HepG2 (cell line): Measurements from ENCODE around the gene GDI1. TPM values are rescaled to one million over a fixed set of nuclear protein-coding genes. Genes with fewer than 3 reads are reported as not detected.
A peak's percentile ranks its signal among the peaks of the same experiment; 100 is the strongest.

Experiments used
- ATAC-seq: fragments of 200-7000 bp; cut with Tn5 transposase; 3 replicates; pipeline ENCODE4 v1.9.1; 2020; ENCODE audit warnings: mild to moderate bottlenecking, moderate library complexity
- BruUV-seq: library from RNA; stranded (reverse); fragments of 400-500 nt; replicated peaks from 2 replicates; lab custom pipeline; 2021; lab: Mats Ljungman, UMichigan
- CTCF ChIA-PET: fragments of 300-600 bp; formaldehyde crosslinking; extraction: SDS; loops from one replicate; lab custom pipeline; 2021; ENCODE audit warnings: low total read pairs, inconsistent platforms, low intra/inter-chr PET ratio; lab: Yijun Ruan, JAX
- POLR2A ChIA-PET: fragments of 350-600 bp; sonication (Branson Sonifier 250); formaldehyde crosslinking; loops from one replicate; lab custom pipeline; 2020; ENCODE audit warnings: antibody characterized with exemption, inconsistent platforms; lab: Yijun Ruan, JAX
- DNase-seq: peaks from one replicate; pipeline ENCODE4 v3.0.0-alpha.2; 2015; ENCODE audit warnings: low spot score
- FAIRE-seq: peaks from 3 replicates; lab custom pipeline; 2011; peaks lifted over from hg19 to GRCh38; lab: Jason Lieb, UNC
- H2AFZ ChIP-seq: one replicate; pipeline ENCODE4 v1.6.1; 2011; ENCODE audit warnings: low read length, inconsistent platforms
- H3K27ac ChIP-seq: fragments of 300-600 bp; 3 replicates; pipeline ENCODE4 v1.8.0; 2011; ENCODE audit warnings: mixed run types, mild to moderate bottlenecking, mixed read lengths, low read length, inconsistent platforms; ENCODE audit not compliant: insufficient read depth; ENCODE audit errors: extremely low read length
- H3K27me3 ChIP-seq, 2 experiments: fragments of 200-600 bp in 1 of 2; 2 replicates in 1 of 2; 3 replicates in 1 of 2; pipeline versions ENCODE4 v1.6.0 to v1.8.0; 2011; ENCODE audit warnings: low read length in 2 of 2, mild to moderate bottlenecking in 2 of 2, moderate library complexity in 2 of 2, inconsistent platforms in 1 of 2; ENCODE audit not compliant: insufficient read depth in 2 of 2, control insufficient read depth in 1 of 2
- H3K36me3 ChIP-seq, 2 experiments: fragments of 200-600 bp in 1 of 2; replicated peaks in 1 of 2; 2 replicates in 1 of 2; 3 replicates in 1 of 2; pipeline versions ENCODE4 v1.5.1 to v1.8.0; 2011; ENCODE audit warnings: low read length in 2 of 2, inconsistent platforms in 1 of 2; ENCODE audit not compliant: insufficient read depth in 2 of 2, control insufficient read depth in 1 of 2
- H3K4me1 ChIP-seq: 2 replicates; pipeline ENCODE4 v1.5.1; 2012; ENCODE audit warnings: low read length, inconsistent platforms; ENCODE audit not compliant: insufficient read depth
- H3K4me2 ChIP-seq: 2 replicates; pipeline ENCODE4 v1.6.0; 2011; ENCODE audit warnings: low read depth, low read length, inconsistent platforms
- H3K4me3 ChIP-seq, 3 experiments: fragments of 200-600 bp in 1 of 3; sonication (generic), shearing (Covaris generic) in 1 of 3; replicated peaks in 1 of 3; 2 replicates each; pipeline ENCODE4 v1.5.1; 2011 to 2016; ENCODE audit warnings: low read length in 3 of 3, inconsistent platforms in 2 of 3, low read depth in 2 of 3, mild to moderate bottlenecking in 2 of 3, control low read depth in 1 of 3, mixed read lengths in 1 of 3; ENCODE audit not compliant: insufficient read depth in 1 of 3
- H3K79me2 ChIP-seq: one replicate; pipeline ENCODE4 v1.6.1; 2011; ENCODE audit warnings: low read length, inconsistent platforms; ENCODE audit not compliant: insufficient read depth
- H3K9ac ChIP-seq: 2 replicates; pipeline ENCODE4 v1.6.0; 2011; ENCODE audit warnings: mild to moderate bottlenecking, low read depth, low read length, inconsistent platforms; ENCODE audit not compliant: insufficient read depth
- H3K9me3 ChIP-seq: 2 replicates; pipeline ENCODE4 v1.5.1; 2012; ENCODE audit warnings: mild to moderate bottlenecking, low read length
- H4K20me1 ChIP-seq: 2 replicates; pipeline ENCODE4 v1.6.0; 2011; ENCODE audit warnings: inconsistent platforms, mild to moderate bottlenecking, low read length, moderate library complexity; ENCODE audit not compliant: insufficient read depth
- ARHGAP35 ChIP-seq: sonication (generic); formaldehyde crosslinking; IDR thresholded peaks from 2 replicates; pipeline ENCODE4 v1.9.0; 2022; ENCODE audit warnings: mild to moderate bottlenecking, inconsistent platforms, moderate library complexity, missing genetic modification reagents, borderline replicate concordance
- CBX5 ChIP-seq: sonication (generic); formaldehyde crosslinking; IDR thresholded peaks from 2 replicates; pipeline ENCODE4 v1.4.0; 2020; ENCODE audit warnings: missing genetic modification reagents, borderline replicate concordance
- CENPX ChIP-seq: sonication (generic); formaldehyde crosslinking; IDR thresholded peaks from 2 replicates; pipeline ENCODE4 v1.9.0; 2021; ENCODE audit warnings: mild to moderate bottlenecking, missing genetic modification reagents, moderate library complexity
- CHD2 ChIP-seq: IDR thresholded peaks from 2 replicates; pipeline ENCODE4 v1.6.1; 2011; ENCODE audit warnings: low read depth, low read length, improper control_type of control experiment
- NFATC3 ChIP-seq: sonication (generic); formaldehyde crosslinking; IDR thresholded peaks from 2 replicates; pipeline ENCODE4 v1.5.1; 2020; ENCODE audit warnings: mild to moderate bottlenecking, missing genetic modification reagents
- RNF2 ChIP-seq: fragments of 450-650 bp; conservative IDR thresholded peaks from 2 replicates; pipeline ENCODE4 v1.6.1; 2016; ENCODE audit warnings: low read depth
- SAFB2 ChIP-seq: sonication (generic); formaldehyde crosslinking; IDR thresholded peaks from 2 replicates; pipeline ENCODE4 v1.5.1; 2020; ENCODE audit warnings: missing genetic modification reagents, low read depth, mild to moderate bottlenecking, borderline replicate concordance
- U2AF1 ChIP-seq: fragments of 200-400 bp; formaldehyde crosslinking; optimal IDR thresholded peaks from 2 replicates; pipeline ENCODE3; 2017; ENCODE audit warnings: mild to moderate bottlenecking, low read depth, low read length
- ZIK1 ChIP-seq: sonication (generic); formaldehyde crosslinking; IDR thresholded peaks from 2 replicates; pipeline ENCODE4 v1.5.0; 2020; ENCODE audit warnings: mild to moderate bottlenecking, low read depth, missing genetic modification reagents, borderline replicate concordance
- ZNF816 ChIP-seq: sonication (generic); formaldehyde crosslinking; IDR thresholded peaks from 2 replicates; pipeline ENCODE4 v1.8.0; 2022; ENCODE audit warnings: missing genetic modification reagents, mild to moderate bottlenecking, borderline replicate concordance
- WGBS: methylation state at CpG from one replicate; pipeline ENCODE4 v1.1.6; 2017; ENCODE audit warnings: low lambda C conversion rate; 5-methylcytosine and 5-hydroxymethylcytosine counted together
- in situ Hi-C: cut with HindIII; loops from 2 replicates; pipeline ENCODE4 v1.10.0; 2017; ENCODE audit warnings: low pct_unique_long_range_greater_than_20kb; ENCODE audit not compliant: extremely low pct_ligation_motif_present
- intact Hi-C: fragments of 100-400 bp; cut with micrococcal nuclease; formaldehyde crosslinking; loops from one replicate; pipeline ENCODE4 v1.10.0; 2022; ENCODE audit not compliant: unreplicated experiment
- polyA plus RNA-seq, 8 experiments: library from polyadenylated mRNA; depleted of rRNA in 3 of 8; stranded (reverse) in 7 of 8; unstranded in 1 of 8; fragments of >200 nt; fragmentation: Illumina TruSeq in 4 of 8; extraction: Trizol in 4 of 8; gene quantifications; 2 replicates each; pipeline versions ENCODE4 v1.2.1 to v1.2.3, GENCODE V29; 2011 to 2016; ENCODE audit warnings: low read depth in 4 of 8, missing spikeins in 1 of 8, mixed read lengths in 1 of 8; ENCODE audit not compliant: insufficient read depth in 1 of 8
- total RNA-seq, 5 experiments: library from RNA; depleted of rRNA; stranded (reverse); fragments of >200 nt; fragmentation: Illumina TruSeq; extraction: Trizol; gene quantifications; 2 replicates each; pipeline ENCODE4 v1.2.3, GENCODE V29; 2016; ENCODE audit warnings: low read depth in 1 of 5
- TF ChIP-seq, protein P1 (sequence below): IDR thresholded peaks from 2 replicates; pipeline ENCODE4 v1.6.1; 2016; ENCODE audit warnings: low read depth

The GDI1 gene
- total and polyA plus RNA-seq, 2 of the 13 experiments (the other 11 are each of a cell fraction or from before 2014, with no cell fraction given), result 17.4 to 105 TPM

DNA sequence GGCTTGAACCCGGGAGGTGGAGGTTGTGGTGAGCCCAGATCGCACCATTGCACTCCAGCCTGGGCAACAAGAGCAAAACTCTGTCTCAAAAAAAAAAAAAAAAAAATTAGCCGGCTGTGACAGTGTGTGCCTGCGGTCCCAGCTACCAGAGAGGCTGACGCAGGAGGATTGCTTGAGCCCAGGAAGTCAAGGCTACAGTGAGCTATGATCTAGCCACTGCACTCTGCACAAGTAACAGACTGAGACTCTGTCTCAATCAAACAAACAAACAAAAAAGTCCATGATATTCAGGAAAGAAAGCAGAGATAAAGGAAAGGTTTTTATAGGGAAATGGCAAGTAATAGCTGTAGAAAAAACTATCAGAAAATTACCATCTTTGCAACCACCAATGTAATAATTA lies 44.2 kb downstream of the GDI1 start:
- no peaks in the 10 kb centered on the region for H3K9me3 ChIP-seq
- H3K27ac ChIP-seq, result no peak overlapping the region
- WGBS, result 19% methylated on average over 4 of the region's 5 CpGs
- FAIRE-seq, result peak; percentile 40
- in situ Hi-C loops, result loop anchor here (5.0 kb wide), 1 partner anchor 36 kb away; the partner anchor contains the start of gene FAM3A
- H3K4me1 ChIP-seq, result peaks cover 26% of the 10 kb centered on the region
- no peak overlapping the region for H2AFZ ChIP-seq
- no peak for TF ChIP-seq U2AF1
- TF ChIP-seq, protein P1, sequence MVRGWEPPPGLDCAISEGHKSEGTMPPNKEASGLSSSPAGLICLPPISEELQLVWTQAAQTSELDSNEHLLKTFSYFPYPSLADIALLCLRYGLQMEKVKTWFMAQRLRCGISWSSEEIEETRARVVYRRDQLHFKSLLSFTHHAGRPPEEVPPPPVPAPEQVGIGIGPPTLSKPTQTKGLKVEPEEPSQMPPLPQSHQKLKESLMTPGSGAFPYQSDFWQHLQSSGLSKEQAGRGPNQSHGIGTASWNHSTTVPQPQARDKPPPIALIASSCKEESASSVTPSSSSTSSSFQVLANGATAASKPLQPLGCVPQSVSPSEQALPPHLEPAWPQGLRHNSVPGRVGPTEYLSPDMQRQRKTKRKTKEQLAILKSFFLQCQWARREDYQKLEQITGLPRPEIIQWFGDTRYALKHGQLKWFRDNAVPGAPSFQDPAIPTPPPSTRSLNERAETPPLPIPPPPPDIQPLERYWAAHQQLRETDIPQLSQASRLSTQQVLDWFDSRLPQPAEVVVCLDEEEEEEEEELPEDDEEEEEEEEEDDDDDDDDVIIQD (CRISPR knock-in tag), result no peak
- TF ChIP-seq CENPX (CRISPR knock-in tag), result no peak
- no peak for TF ChIP-seq NFATC3 (CRISPR knock-in tag)
- no peak for TF ChIP-seq SAFB2
- TF ChIP-seq ZIK1 (CRISPR knock-in tag), result no peak
- no peak for TF ChIP-seq CBX5 (CRISPR knock-in tag)
- no peak for TF ChIP-seq CHD2
- TF ChIP-seq ZNF816, result no peak
- TF ChIP-seq RNF2, result no peak
- TF ChIP-seq ARHGAP35, result no peak
- TF ChIP-seq, all 625 proteins: peak for 0
- BruUV-seq, result no TSS peak
- Histone ChIP-seq H4K20me1 (no peaks in the 10 kb centered on the region), H3K4me2 (no peak overlapping the region), H3K79me2 (no peaks in the 10 kb centered on the region), H3K36me3 (no peaks in the 10 kb centered on the region; a peak in 1 of 5 replicates), H3K4me3 (no peak overlapping the region), H3K9ac (no peak overlapping the region), H3K27me3 (no peaks in the 10 kb centered on the region)
- CTCF ChIA-PET, result no interaction called here
- peak; percentile 15; the same call in 1 of the 3 replicates for ATAC-seq
- POLR2A ChIA-PET, result interaction anchor here (2.3 kb wide), 1 partner anchor 9 kb away, joined by 11 read pairs; the partner anchor contains the start of gene SLC10A3
- intact Hi-C loops, result no loop called here
- DNase-seq, result no peak
